K562 treated with DMSO at 1 percent for 12 hours (cell line): ENCODE data around the gene HOXA4. TPM values are rescaled to one million over a fixed set of nuclear protein-coding genes. Genes with fewer than 3 reads are reported as not detected.

Source experiments
- total RNA-seq: library from RNA; unstranded; fragments of 300-600 nt; gene quantifications from 2 replicates; pipeline ENCODE4 v1.2.3, GENCODE V29; 2022; ENCODE audit not compliant: insufficient read depth

Gene HOXA4
- not detected in 2 replicates for total RNA-seq

GRCh38 chr7:27130540-27131389, at the start of gene HOXA4:
HOXA4 (minus strand) TSS chr7:27130757; CDS start chr7:27130733, 24 bp downstream.

GRCh38 chr7:27173956-27174873, 43.7 kb upstream of the HOXA4 start, which contains the start of gene HOXA10:
HOXA10 (minus strand) TSS chr7:27174320; CDS start chr7:27174306, 14 bp downstream.

GRCh38 chr7:27165089-27165995, 34.8 kb upstream of the HOXA4 start, which contains the start of gene HOXA9:
HOXA9 (minus strand) TSS chr7:27165537; CDS start chr7:27165457, 80 bp downstream.

GRCh38 chr7:27156508-27156898, 25.9 kb upstream of the HOXA4 start, which contains the start of gene HOXA7:
HOXA7 (minus strand) TSS chr7:27156675; CDS start chr7:27156545, 130 bp downstream.

GRCh38 chr7:27151931-27152815, 21.6 kb upstream of the HOXA4 start, which contains the start of gene HOXA3:
HOXA3 (minus strand) TSS chr7:27152583; CDS start chr7:27110640, 41,943 bp downstream.

GRCh38 chr7:27147199-27148030, 16.9 kb upstream of the HOXA4 start, which contains the start of gene HOXA6:
HOXA6 (minus strand) TSS chr7:27147774; CDS start chr7:27147749, 25 bp downstream.

GRCh38 chr7:27143023-27143949, 12.7 kb upstream of the HOXA4 start, which contains the start of gene HOXA5:
HOXA5 (minus strand) TSS chr7:27143681; CDS start chr7:27143607, 74 bp downstream.

GRCh38 chr7:27102581-27103442, 27.7 kb downstream of the HOXA4 start, which contains the start of gene HOXA2:
HOXA2 (minus strand) TSS chr7:27102683; CDS start chr7:27102500, 183 bp downstream.

GRCh38 chr7:27095897-27096767, 34.4 kb downstream of the HOXA4 start, which contains the start of gene HOXA1:
HOXA1 (minus strand) TSS chr7:27096000; CDS start chr7:27095912, 88 bp downstream.

Other genes with a start within 250 kb of the HOXA4 start
- not detected in 2 replicates for gene HOXA1, start 34.8 kb downstream of the HOXA4 start, total RNA-seq
- gene HOXA2, start 28.1 kb downstream of the HOXA4 start, total RNA-seq = not detected in 2 replicates
- gene HOXA5, start 12.9 kb upstream of the HOXA4 start, total RNA-seq = not detected in 2 replicates
- gene HOXA6, start 17.0 kb upstream of the HOXA4 start, total RNA-seq = not detected in 2 replicates
- not detected in 2 replicates for gene HOXA3, start 21.8 kb upstream of the HOXA4 start, total RNA-seq
- gene HOXA7, start 25.9 kb upstream of the HOXA4 start, total RNA-seq = not detected in 2 replicates
- not detected in 2 replicates for gene HOXA9, start 34.8 kb upstream of the HOXA4 start, total RNA-seq
- gene HOXA10, start 43.6 kb upstream of the HOXA4 start, total RNA-seq = not detected in 2 replicates
- gene HOXA11, start 54.5 kb upstream of the HOXA4 start, total RNA-seq = not detected in 2 replicates
- not detected in 2 replicates for gene HOXA13, start 69.3 kb upstream of the HOXA4 start, total RNA-seq
- not detected in 2 replicates for gene EVX1, start 112.0 kb upstream of the HOXA4 start, total RNA-seq